Endothelial cell of umbilical vein (primary cell): ENCODE measurements around the gene PARP8. TPM values are rescaled to one million over a fixed set of nuclear protein-coding genes. Genes with fewer than 3 reads are reported as not detected.

ENCODE experiments used
- BruUV-seq: library from RNA; stranded (reverse); fragments of 400-500 nt; replicated peaks from 2 replicates; lab custom pipeline; 2021; lab: Mats Ljungman, UMichigan
- CTCF ChIA-PET: fragments of 300-600, 350-600 bp; sonication (Branson Sonifier 250); formaldehyde crosslinking; loops from one replicate; lab custom pipeline; 2021; ENCODE audit warnings: antibody characterized with exemption, inconsistent platforms; lab: Charles Lee
- POLR2A ChIA-PET: fragments of 300-600, 350-600 bp; sonication (Branson Sonifier 250); formaldehyde crosslinking; loops from one replicate; lab custom pipeline; 2021; ENCODE audit warnings: antibody characterized with exemption, inconsistent platforms; lab: Charles Lee
- DNase-seq: peaks from one replicate; pipeline ENCODE4 v3.0.0-alpha.2; 2011; ENCODE audit warnings: low read depth, low spot score
- FAIRE-seq: peaks from 2 replicates; lab custom pipeline; 2011; peaks lifted over from hg19 to GRCh38; lab: Jason Lieb, UNC
- H2AFZ ChIP-seq: 2 replicates; pipeline ENCODE4 v1.6.0; 2012; ENCODE audit warnings: low read depth, low read length, control low read depth, inconsistent platforms
- H3K27ac ChIP-seq: 2 replicates; pipeline ENCODE4 v1.5.1; 2011; ENCODE audit warnings: low read depth, mild to moderate bottlenecking, control low read depth, low read length, moderate library complexity; ENCODE audit not compliant: insufficient read depth
- H3K27me3 ChIP-seq, 2 experiments: 2 replicates each; pipeline versions ENCODE4 v1.6.0 to v1.6.1; 2011; ENCODE audit warnings: low read length in 2 of 2, mixed read lengths in 1 of 2; ENCODE audit not compliant: control insufficient read depth in 2 of 2, insufficient read depth in 2 of 2
- H3K36me3 ChIP-seq, 2 experiments: 2 replicates in 1 of 2; 3 replicates in 1 of 2; pipeline ENCODE4 v1.5.1; 2011; ENCODE audit warnings: low read length in 2 of 2, mild to moderate bottlenecking in 1 of 2, moderate library complexity in 1 of 2; ENCODE audit not compliant: control insufficient read depth in 2 of 2, insufficient read depth in 2 of 2; ENCODE audit errors: extremely low read depth in 1 of 2
- H3K4me1 ChIP-seq: 3 replicates; pipeline ENCODE4 v1.5.1; 2011; ENCODE audit warnings: mild to moderate bottlenecking, low read length; ENCODE audit not compliant: control insufficient read depth, insufficient read depth; ENCODE audit errors: extremely low read depth
- H3K4me2 ChIP-seq: 2 replicates; pipeline ENCODE4 v1.6.1; 2011; ENCODE audit warnings: low read length, control low read depth, mixed read lengths; ENCODE audit not compliant: insufficient read depth
- H3K4me3 ChIP-seq, 3 experiments: fragments of 200-600 bp in 1 of 3; sonication (generic), shearing (Covaris generic) in 1 of 3; replicated peaks in 1 of 3; 2 replicates each; pipeline ENCODE4 v1.5.1; 2011 to 2016; ENCODE audit warnings: control low read depth in 3 of 3, low read length in 3 of 3, mild to moderate bottlenecking in 2 of 3, inconsistent platforms in 1 of 3, low read depth in 1 of 3, moderate library complexity in 1 of 3; ENCODE audit not compliant: insufficient read depth in 1 of 3
- H3K79me2 ChIP-seq: 2 replicates; pipeline ENCODE4 v1.6.0; 2012; ENCODE audit warnings: low read length, inconsistent platforms; ENCODE audit not compliant: control insufficient read depth, insufficient read depth
- H3K9ac ChIP-seq: replicated peaks from 2 replicates; pipeline ENCODE3; 2011; ENCODE audit warnings: low read length, control low read depth; ENCODE audit not compliant: insufficient read depth; ENCODE audit errors: extremely low read depth
- H3K9me1 ChIP-seq: replicated peaks from 3 replicates; pipeline ENCODE4 v1.6.0; 2011; ENCODE audit warnings: mild to moderate bottlenecking, low read length; ENCODE audit not compliant: control insufficient read depth, insufficient read depth; ENCODE audit errors: extremely low read depth
- H3K9me3 ChIP-seq: replicated peaks from 2 replicates; pipeline ENCODE4 v1.5.1; 2012; ENCODE audit warnings: low read length, inconsistent platforms; ENCODE audit not compliant: control insufficient read depth, insufficient read depth
- H4K20me1 ChIP-seq: replicated peaks from 2 replicates; pipeline ENCODE3; 2011; ENCODE audit warnings: mild to moderate bottlenecking, low read length; ENCODE audit not compliant: control insufficient read depth, insufficient read depth; ENCODE audit errors: extremely low read depth
- CTCF ChIP-seq, 2 donors: IDR thresholded peaks; 1 replicate in 1 of 2; 2 replicates in 1 of 2; pipeline ENCODE4 v1.5.1; 2011; ENCODE audit warnings: low read length in 2 of 2, mild to moderate bottlenecking in 2 of 2, moderate library complexity in 2 of 2, control low read depth in 1 of 2, inconsistent platforms in 1 of 2, low read depth in 1 of 2; ENCODE audit not compliant: insufficient read depth in 1 of 2; ENCODE audit errors: extremely low read depth in 1 of 2
- EZH2 ChIP-seq: IDR thresholded peaks from 2 replicates; pipeline ENCODE4 v1.6.1; 2012; ENCODE audit warnings: borderline replicate concordance, low read depth, mild to moderate bottlenecking, moderate library complexity, low read length, inconsistent platforms; ENCODE audit not compliant: severe bottlenecking
- FOS ChIP-seq: IDR thresholded peaks from 2 replicates; pipeline ENCODE4 v1.6.1; 2011; ENCODE audit warnings: mild to moderate bottlenecking, low read length, moderate library complexity, borderline replicate concordance; ENCODE audit not compliant: insufficient read depth
- GATA2 ChIP-seq: IDR thresholded peaks from 2 replicates; pipeline ENCODE4 v1.7.0; 2011; ENCODE audit warnings: low read depth, mild to moderate bottlenecking, moderate library complexity, mixed read lengths, low read length; ENCODE audit not compliant: insufficient read length, insufficient read depth
- JUN ChIP-seq: IDR thresholded peaks from 2 replicates; pipeline ENCODE4 v1.6.1; 2011; ENCODE audit warnings: borderline replicate concordance, low read depth; ENCODE audit not compliant: insufficient read length, insufficient read depth
- MAX ChIP-seq: IDR thresholded peaks from 2 replicates; pipeline ENCODE4 v1.6.1; 2011; ENCODE audit not compliant: insufficient read depth, insufficient read length
- MYC ChIP-seq: IDR thresholded peaks from one replicate; pipeline ENCODE4 v1.6.1; 2011; ENCODE audit warnings: mild to moderate bottlenecking, low read depth, low read length
- POLR2A ChIP-seq: IDR thresholded peaks from 2 replicates; pipeline ENCODE4 v1.6.1; 2012; ENCODE audit warnings: low read depth, mild to moderate bottlenecking, control low read depth, low read length
- POLR2AphosphoS5 ChIP-seq: IDR thresholded peaks from 2 replicates; pipeline ENCODE4 v1.6.1; 2012; ENCODE audit warnings: low read depth, mild to moderate bottlenecking, control low read depth, low read length, moderate library complexity; ENCODE audit not compliant: insufficient read depth
- dilution Hi-C: fragments of 300-500 bp; cut with MboI; formaldehyde crosslinking; loops from one replicate; pipeline ENCODE4 v1.15.0; 2019; ENCODE audit warnings: low sequenced_read_pairs; ENCODE audit not compliant: extremely low pct_ligation_motif_present
- intact Hi-C: fragments of 100-400 bp; cut with micrococcal nuclease; formaldehyde crosslinking; loops from one replicate; pipeline ENCODE4 v1.10.0; 2022
- polyA plus RNA-seq, 4 experiments: library from polyadenylated mRNA; depleted of rRNA in 3 of 4; stranded (reverse) in 3 of 4; unstranded in 1 of 4; fragments of >200 nt; gene quantifications; 2 replicates each; pipeline versions ENCODE4 v1.2.1 to v1.2.3, GENCODE V29; 2011 to 2012; ENCODE audit warnings: missing spikeins in 1 of 4
- total RNA-seq: library from RNA; stranded (reverse); gene quantifications from 2 replicates; pipeline ENCODE4 v1.2.3, GENCODE V29; 2021

Gene PARP8
- total and polyA plus RNA-seq, 2 donors (not counting 3 experiments of a cell fraction or from before 2014, with no cell fraction given) = 0.03 to 0.60 TPM

GRCh38 chr5:50874306-50875001 is 208.0 kb downstream of the PARP8 start:
- no TSS peak for BruUV-seq
- dilution Hi-C loops = no loop called here

More at GRCh38 chr5:50874306-50875001, 208.0 kb downstream of the PARP8 start:
- H3K4me2 ChIP-seq = no peak overlapping the region
- no peak overlapping the region for H3K27ac ChIP-seq
- H3K36me3 ChIP-seq = no peaks in the 10 kb centered on the region
- CTCF ChIA-PET = no interaction called here
- no peak overlapping the region for H3K4me3 ChIP-seq
- no peaks in the 10 kb centered on the region for H4K20me1 ChIP-seq
- DNase-seq (no peak), FAIRE-seq (no peak)
- TF ChIP-seq POLR2AphosphoS5 = no peak
- no peak for TF ChIP-seq JUN
- no peak for TF ChIP-seq MAX
- no peak for TF ChIP-seq POLR2A
- no peak for TF ChIP-seq CTCF (IDR thresholded peaks at IDR 0.05; ENCODE audit: extremely low read depth in 1 of 2, insufficient read depth in 1 of 2, low read depth in 1 of 2, low read length in 2 of 2)
- TF ChIP-seq EZH2 = no peak
- no peak for TF ChIP-seq FOS
- TF ChIP-seq GATA2 = no peak
- TF ChIP-seq MYC = no peak
- peaks cover 4% of the 10 kb centered on the region for H3K9me3 ChIP-seq
- intact Hi-C loops = no loop called here
- no peaks in the 10 kb centered on the region for H3K79me2 ChIP-seq
- H3K9ac ChIP-seq = no peak overlapping the region
- no peaks in the 10 kb centered on the region for H3K27me3 ChIP-seq
- POLR2A ChIA-PET = no interaction called here
- no peaks in the 10 kb centered on the region for H3K9me1 ChIP-seq
- no peaks in the 10 kb centered on the region for H3K4me1 ChIP-seq
- no peak overlapping the region for H2AFZ ChIP-seq
